GM12892 (cell line): ENCODE measurements around the gene DUSP12.

Source experiments
- POLR2A ChIP-seq: IDR thresholded peaks from 2 replicates; pipeline ENCODE4 v1.6.1; 2011; ENCODE audit warnings: low read depth, low read length, control low read depth
- POLR2AphosphoS5 ChIP-seq: IDR thresholded peaks from 2 replicates; pipeline ENCODE4 v1.6.1; 2011; ENCODE audit warnings: low read depth, low read length, control low read depth
- TAF1 ChIP-seq: IDR thresholded peaks from 2 replicates; pipeline ENCODE4 v1.6.1; 2011; ENCODE audit warnings: low read depth, mild to moderate bottlenecking, control low read depth, low read length, borderline replicate concordance

GRCh38 chr1:161733526-161733925, 16.1 kb upstream of the DUSP12 start:
- TF ChIP-seq POLR2AphosphoS5 (no peak), POLR2A (no peak), TAF1 (no peak)
